ENCODE results near the gene APLNR.

APLNR gene

DNA sequence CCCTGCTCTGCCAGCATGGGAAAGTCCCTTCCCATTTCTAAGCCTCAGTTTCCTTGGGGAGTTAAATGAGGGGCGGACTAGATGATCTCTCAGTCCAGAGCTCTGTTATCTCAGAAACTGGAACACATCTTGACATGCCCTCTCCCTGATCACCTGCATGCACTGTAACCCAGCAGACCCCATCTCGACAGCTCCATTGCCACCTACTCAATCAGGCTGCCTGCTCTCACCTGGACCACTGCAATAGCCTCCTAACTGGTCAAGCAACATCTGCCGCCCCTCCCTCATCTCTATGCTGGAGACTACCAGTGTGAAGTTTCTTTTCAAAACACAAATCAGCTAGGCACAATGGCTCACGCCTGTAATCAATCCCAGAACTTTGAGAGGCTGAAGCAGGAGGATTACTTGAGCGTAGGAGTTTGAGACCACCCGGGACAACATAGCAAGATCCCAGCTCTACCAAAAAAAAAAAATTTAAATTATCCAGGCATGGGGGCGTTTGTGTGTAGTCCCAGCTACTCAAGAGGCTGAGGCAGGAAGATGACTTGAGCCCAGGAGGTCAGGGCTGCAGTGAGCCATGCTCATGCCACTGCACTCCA is 33.1 kb downstream of the APLNR start:
- no peak for TF ChIP-seq CTCF (IDR thresholded peaks at IDR 0.05; ENCODE audit: low read depth, low read length)
- H3K4me3 ChIP-seq (ENCODE audit: low read depth, low read length) = no peak overlapping the region

DNA sequence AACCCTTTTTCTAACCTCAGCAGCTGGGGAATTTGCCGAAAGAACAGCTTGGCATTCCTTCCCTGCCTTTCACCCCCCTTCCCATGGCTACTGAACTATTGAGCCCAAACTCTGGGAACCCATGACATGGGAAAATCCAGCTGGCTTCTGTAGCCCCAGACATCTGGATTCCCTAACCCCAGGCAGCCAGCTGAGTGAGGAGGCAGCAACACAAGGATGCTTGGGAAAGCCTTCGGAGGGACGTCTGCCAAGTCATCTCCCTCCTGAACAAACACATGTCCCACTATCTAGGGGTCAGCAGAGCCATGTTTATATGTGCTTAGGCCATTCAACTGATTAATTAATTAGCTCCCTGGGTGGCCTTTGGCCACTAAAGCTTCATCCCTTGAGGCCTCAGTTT is 33.7 kb downstream of the APLNR start:
- no peak for TF ChIP-seq CTCF (IDR thresholded peaks at IDR 0.05; ENCODE audit: low read depth, low read length)
- H3K4me3 ChIP-seq (ENCODE audit: low read depth, low read length) = no peak overlapping the region

DNA sequence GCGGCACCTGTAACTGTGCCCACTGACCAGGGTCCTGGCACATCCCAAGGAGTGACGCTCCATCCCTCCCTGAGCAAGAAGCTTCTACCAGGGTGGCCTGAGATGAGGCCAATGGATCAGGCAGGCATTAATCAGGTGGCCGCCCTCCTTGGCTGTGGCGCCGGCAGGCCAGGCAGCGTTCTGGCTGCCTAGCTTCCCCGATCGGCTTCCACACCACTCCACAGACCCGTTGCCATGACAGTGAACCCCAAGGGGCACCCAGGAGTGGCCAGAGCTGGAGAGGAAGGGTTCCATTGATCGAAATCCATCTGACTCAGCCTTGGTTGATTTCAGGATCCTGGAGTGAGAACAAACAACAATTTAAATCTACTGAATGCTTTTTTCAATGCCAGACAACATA is 34.8 kb downstream of the APLNR start:
- H3K4me3 ChIP-seq (ENCODE audit: low read depth, low read length) = no peak overlapping the region
- no peak for TF ChIP-seq CTCF (IDR thresholded peaks at IDR 0.05; ENCODE audit: low read depth, low read length)

- no peak for TF ChIP-seq CTCF (IDR thresholded peaks at IDR 0.05; ENCODE audit: low read depth, low read length)
- H3K4me3 ChIP-seq (ENCODE audit: low read depth, low read length) = no peak overlapping the region
Observed at GRCh38 chr11:57200917-57201316, 36.1 kb downstream of the APLNR start.

DNA sequence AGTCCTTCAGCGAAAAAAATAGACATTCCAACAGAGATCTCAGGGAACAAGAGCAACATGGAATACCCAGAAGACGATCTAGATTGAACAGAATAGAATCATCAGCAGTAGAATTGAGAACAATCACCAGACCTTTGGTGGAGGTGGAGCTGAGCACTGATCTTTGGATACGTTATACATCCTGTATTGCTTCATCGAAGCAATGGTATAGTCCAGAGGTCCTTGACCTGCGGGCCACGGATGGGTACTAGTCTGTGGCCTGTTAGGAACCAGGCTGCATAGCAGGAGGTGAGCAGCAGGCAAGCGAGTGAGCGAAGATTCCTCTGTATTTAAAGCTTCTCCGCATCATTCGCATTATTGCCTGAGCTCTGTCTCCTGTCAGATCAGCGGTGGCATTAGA is 37.7 kb downstream of the APLNR start:
- TF ChIP-seq CTCF (IDR thresholded peaks at IDR 0.05; ENCODE audit: low read depth, low read length) = no peak
- no peak overlapping the region for H3K4me3 ChIP-seq (ENCODE audit: low read depth, low read length)

GRCh38 chr11:57197762-57198161 is 39.3 kb downstream of the APLNR start:
- no peak overlapping the region for H3K4me3 ChIP-seq (ENCODE audit: low read depth, low read length)
- no peak for TF ChIP-seq CTCF (IDR thresholded peaks at IDR 0.05; ENCODE audit: low read depth, low read length)

DNA sequence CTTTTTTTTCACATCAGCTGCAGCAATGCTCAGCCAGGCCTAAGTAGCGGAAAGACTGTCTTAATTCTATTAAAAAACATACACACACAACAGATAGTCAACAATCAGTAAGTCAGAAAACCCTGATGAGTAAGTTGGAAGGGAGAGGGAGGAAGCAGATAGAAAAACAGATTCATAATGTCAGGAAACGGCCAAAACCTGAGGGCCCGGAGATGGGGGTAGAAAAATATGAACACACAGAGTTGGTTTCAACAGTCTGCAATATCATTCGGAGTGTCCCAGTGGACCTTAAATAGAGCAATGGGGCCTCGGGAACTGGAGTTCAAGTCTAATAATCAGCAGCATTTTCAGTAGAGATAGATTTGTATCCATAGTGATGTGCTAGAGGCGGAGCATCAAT is 40.5 kb downstream of the APLNR start:
- no peak overlapping the region for H3K4me3 ChIP-seq (ENCODE audit: low read depth, low read length)

More for the DNA sequence above, 40.5 kb downstream of the APLNR start:
- no peak for TF ChIP-seq CTCF (IDR thresholded peaks at IDR 0.05; ENCODE audit: low read depth, low read length)

Measured in WI38 (cell line).